ENCODE results near the gene KIF7. TPM values are rescaled to one million over a fixed set of nuclear protein-coding genes. Genes with fewer than 3 reads are reported as not detected.

KIF7 gene
- polyA plus RNA-seq, 3 donors, result not detected

GRCh38 chr15:89693696-89694095 lies 38.4 kb upstream of the KIF7 start:
- Mint-ChIP-seq H3K27ac (no peak overlapping the region), H3K4me3 (no peak overlapping the region), H3K9me3 (peaks cover 0 to 2% (median 0%) of the 10 kb centered on the region in 7 donors), H3K27me3 (ENCODE audit: low read depth in 3 of 3) (peaks cover 0 to 14% (median 12%) of the 10 kb centered on the region in 3 donors), H3K36me3 (no peaks in the 10 kb centered on the region), H3K4me1 (peaks cover 14% of the 10 kb centered on the region)
- no peaks in the 10 kb centered on the region for H3K27me3 ChIP-seq (ENCODE audit: control insufficient read depth in 2 of 2, insufficient read depth in 2 of 2, low read length in 2 of 2)
- H3K79me2 ChIP-seq (ENCODE audit: insufficient read depth, low read length), result no peaks in the 10 kb centered on the region
- no peaks in the 10 kb centered on the region for H3K9me3 ChIP-seq (replicated peaks in 1 of 2; ENCODE audit: control insufficient read depth in 1 of 2, insufficient read depth in 1 of 2, low read length in 2 of 2)
- H3K36me3 ChIP-seq (replicated peaks in 1 of 2; ENCODE audit: control insufficient read depth in 1 of 2, insufficient read depth in 2 of 2, low read length in 2 of 2), result no peaks in the 10 kb centered on the region
- intact Hi-C loops (cut with micrococcal nuclease), result no loop called here
- no peak overlapping the region for H3K9ac ChIP-seq (ENCODE audit: insufficient read depth, low read length, poor library complexity, severe bottlenecking)
- H3K4me1 ChIP-seq (ENCODE audit: control insufficient read depth in 1 of 2, insufficient read depth in 2 of 2, low read length in 2 of 2), result peaks cover 11 to 14% of the 10 kb centered on the region in 2 donors
- WGBS (ENCODE audit: insufficient coverage), result no CpG with 5 or more reads among the region's 1 CpG
- DNase-seq, result no peak
- H2AFZ ChIP-seq (ENCODE audit: insufficient read depth, low read depth, low read length, poor library complexity, severe bottlenecking), result no peak overlapping the region
- no peak overlapping the region for H3K4me3 ChIP-seq (replicated peaks in 1 of 3; ENCODE audit: low read depth in 2 of 3, low read length in 3 of 3)
- no peak overlapping the region for H3K27ac ChIP-seq (ENCODE audit: low read depth in 1 of 2, low read length in 2 of 2)
- no peak overlapping the region for H3K4me2 ChIP-seq (replicated peaks; ENCODE audit: extremely low read depth, low read length, poor library complexity, severe bottlenecking)
- TF ChIP-seq CTCF (IDR thresholded peaks at IDR 0.05), result no peak
- H4K20me1 ChIP-seq (ENCODE audit: insufficient read depth, low read length), result no peaks in the 10 kb centered on the region

GRCh38 chr15:89693091-89693490 lies 37.8 kb upstream of the KIF7 start:
- H3K9me3 ChIP-seq (replicated peaks in 1 of 2; ENCODE audit: control insufficient read depth in 1 of 2, insufficient read depth in 1 of 2, low read length in 2 of 2), result no peaks in the 10 kb centered on the region
- intact Hi-C loops (cut with micrococcal nuclease), result no loop called here
- no peak overlapping the region for H3K27ac Mint-ChIP-seq
- no peaks in the 10 kb centered on the region for H3K79me2 ChIP-seq (ENCODE audit: insufficient read depth, low read length)
- no peak overlapping the region for H3K4me3 ChIP-seq (replicated peaks in 1 of 3; ENCODE audit: low read depth in 2 of 3, low read length in 3 of 3)
- H3K27me3 ChIP-seq (ENCODE audit: control insufficient read depth in 2 of 2, insufficient read depth in 2 of 2, low read length in 2 of 2), result no peaks in the 10 kb centered on the region
- no peak for TF ChIP-seq CTCF (IDR thresholded peaks at IDR 0.05)
- WGBS (ENCODE audit: insufficient coverage), result no CpG with 5 or more reads among the region's 2 CpGs
- H3K36me3 ChIP-seq (replicated peaks in 1 of 2; ENCODE audit: control insufficient read depth in 1 of 2, insufficient read depth in 2 of 2, low read length in 2 of 2), result no peaks in the 10 kb centered on the region
- no peaks in the 10 kb centered on the region for H3K36me3 Mint-ChIP-seq
- peaks cover 0 to 2% (median 0%) of the 10 kb centered on the region in 7 donors for H3K9me3 Mint-ChIP-seq
- no peaks in the 10 kb centered on the region for H4K20me1 ChIP-seq (ENCODE audit: insufficient read depth, low read length)
- no peak for DNase-seq
- no peak overlapping the region for H3K9ac ChIP-seq (ENCODE audit: insufficient read depth, low read length, poor library complexity, severe bottlenecking)
- H3K4me3 Mint-ChIP-seq, result no peak overlapping the region
- H2AFZ ChIP-seq (ENCODE audit: insufficient read depth, low read depth, low read length, poor library complexity, severe bottlenecking), result no peak overlapping the region
- no peak overlapping the region for H3K4me2 ChIP-seq (replicated peaks; ENCODE audit: extremely low read depth, low read length, poor library complexity, severe bottlenecking)
- peaks cover 11 to 14% of the 10 kb centered on the region in 2 donors for H3K4me1 ChIP-seq (ENCODE audit: control insufficient read depth in 1 of 2, insufficient read depth in 2 of 2, low read length in 2 of 2)
- H3K27me3 Mint-ChIP-seq (ENCODE audit: low read depth in 3 of 3), result peaks cover 0 to 14% (median 12%) of the 10 kb centered on the region in 3 donors
- H3K27ac ChIP-seq (ENCODE audit: low read depth in 1 of 2, low read length in 2 of 2), result no peak overlapping the region
- H3K4me1 Mint-ChIP-seq, result peaks cover 14% of the 10 kb centered on the region
